ENCODE measurements around the gene CRISP1. TPM values are rescaled to one million over a fixed set of nuclear protein-coding genes. Genes with fewer than 3 reads are reported as not detected.

CRISP1 gene
- total and polyA plus RNA-seq, 9 of the 15 experiments (the other 6 are each of a cell fraction or from before 2014, with no cell fraction given) = not detected

DNA sequence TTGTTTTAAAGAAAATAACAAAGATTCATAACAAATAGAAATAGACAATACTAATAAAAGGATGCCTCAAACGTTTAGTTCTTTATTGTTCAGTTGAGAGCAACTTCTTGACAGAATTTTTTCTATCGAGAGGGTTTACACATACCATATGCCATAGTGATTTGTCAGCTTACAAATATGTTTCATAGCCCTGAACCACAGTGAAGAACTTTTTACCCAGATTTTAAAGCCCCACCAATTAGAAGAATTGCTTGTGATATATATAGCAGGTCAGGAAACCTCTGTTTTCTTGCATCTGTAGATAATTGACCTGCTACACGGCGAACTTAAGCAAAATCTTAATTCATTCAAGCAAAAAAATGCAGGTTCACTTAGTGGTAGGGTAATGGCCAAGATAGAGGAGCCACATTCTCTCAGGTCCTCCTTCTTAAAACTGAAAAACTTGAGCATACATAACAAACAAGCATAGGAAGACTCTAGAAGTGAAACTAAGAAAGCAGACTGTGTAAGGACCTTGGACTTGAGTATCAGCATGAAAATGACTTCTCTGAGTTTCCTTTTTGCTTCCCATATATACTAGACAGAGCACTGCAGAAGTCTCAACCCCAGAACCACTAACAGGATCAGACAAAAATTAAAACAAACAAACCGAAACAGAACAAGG, 39.5 kb downstream of the CRISP1 start (continued):
- TF ChIP-seq, protein P1, sequence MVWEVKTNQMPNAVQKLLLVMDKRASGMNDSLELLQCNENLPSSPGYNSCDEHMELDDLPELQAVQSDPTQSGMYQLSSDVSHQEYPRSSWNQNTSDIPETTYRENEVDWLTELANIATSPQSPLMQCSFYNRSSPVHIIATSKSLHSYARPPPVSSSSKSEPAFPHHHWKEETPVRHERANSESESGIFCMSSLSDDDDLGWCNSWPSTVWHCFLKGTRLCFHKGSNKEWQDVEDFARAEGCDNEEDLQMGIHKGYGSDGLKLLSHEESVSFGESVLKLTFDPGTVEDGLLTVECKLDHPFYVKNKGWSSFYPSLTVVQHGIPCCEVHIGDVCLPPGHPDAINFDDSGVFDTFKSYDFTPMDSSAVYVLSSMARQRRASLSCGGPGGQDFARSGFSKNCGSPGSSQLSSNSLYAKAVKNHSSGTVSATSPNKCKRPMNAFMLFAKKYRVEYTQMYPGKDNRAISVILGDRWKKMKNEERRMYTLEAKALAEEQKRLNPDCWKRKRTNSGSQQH (CRISPR knock-in tag; IDR thresholded peaks at IDR 0.05) = no peak
- TF ChIP-seq, protein P2, sequence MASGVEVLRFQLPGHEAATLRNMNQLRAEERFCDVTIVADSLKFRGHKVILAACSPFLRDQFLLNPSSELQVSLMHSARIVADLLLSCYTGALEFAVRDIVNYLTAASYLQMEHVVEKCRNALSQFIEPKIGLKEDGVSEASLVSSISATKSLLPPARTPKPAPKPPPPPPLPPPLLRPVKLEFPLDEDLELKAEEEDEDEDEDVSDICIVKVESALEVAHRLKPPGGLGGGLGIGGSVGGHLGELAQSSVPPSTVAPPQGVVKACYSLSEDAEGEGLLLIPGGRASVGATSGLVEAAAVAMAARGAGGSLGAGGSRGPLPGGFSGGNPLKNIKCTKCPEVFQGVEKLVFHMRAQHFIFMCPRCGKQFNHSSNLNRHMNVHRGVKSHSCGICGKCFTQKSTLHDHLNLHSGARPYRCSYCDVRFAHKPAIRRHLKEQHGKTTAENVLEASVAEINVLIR (CRISPR knock-in tag; IDR thresholded peaks at IDR 0.05) = no peak
- TF ChIP-seq NR4A1 (CRISPR knock-in tag; IDR thresholded peaks at IDR 0.05) (no peak), NR4A1 (tag; IDR thresholded peaks at IDR 0.05) (no peak), MAFG (tag; conservative IDR thresholded peaks at IDR 0.05) (no peak), POLR2AphosphoS2 (IDR thresholded peaks at IDR 0.05; ENCODE audit: low read length) (no peak), ATF7 (IDR thresholded peaks at IDR 0.05) (0 out of 2 replicates have a peak, but pooled peaks have one; percentile 15), POLR2A (conservative IDR thresholded peaks at IDR 0.05) (no peak), ZNF79 (CRISPR knock-in tag; IDR thresholded peaks at IDR 0.05; ENCODE audit: low read depth) (no peak), TEAD1 (CRISPR knock-in tag; IDR thresholded peaks at IDR 0.05) (no peak), CXXC5 (CRISPR knock-in tag; IDR thresholded peaks at IDR 0.05) (no peak), RBFOX2 (IDR thresholded peaks at IDR 0.05; ENCODE audit: low read depth, low read length) (no peak), POU5F1 (IDR thresholded peaks at IDR 0.05; ENCODE audit: borderline replicate concordance, low read depth, low read length, partially characterized antibody) (no peak)
- TF ChIP-seq, protein P3, sequence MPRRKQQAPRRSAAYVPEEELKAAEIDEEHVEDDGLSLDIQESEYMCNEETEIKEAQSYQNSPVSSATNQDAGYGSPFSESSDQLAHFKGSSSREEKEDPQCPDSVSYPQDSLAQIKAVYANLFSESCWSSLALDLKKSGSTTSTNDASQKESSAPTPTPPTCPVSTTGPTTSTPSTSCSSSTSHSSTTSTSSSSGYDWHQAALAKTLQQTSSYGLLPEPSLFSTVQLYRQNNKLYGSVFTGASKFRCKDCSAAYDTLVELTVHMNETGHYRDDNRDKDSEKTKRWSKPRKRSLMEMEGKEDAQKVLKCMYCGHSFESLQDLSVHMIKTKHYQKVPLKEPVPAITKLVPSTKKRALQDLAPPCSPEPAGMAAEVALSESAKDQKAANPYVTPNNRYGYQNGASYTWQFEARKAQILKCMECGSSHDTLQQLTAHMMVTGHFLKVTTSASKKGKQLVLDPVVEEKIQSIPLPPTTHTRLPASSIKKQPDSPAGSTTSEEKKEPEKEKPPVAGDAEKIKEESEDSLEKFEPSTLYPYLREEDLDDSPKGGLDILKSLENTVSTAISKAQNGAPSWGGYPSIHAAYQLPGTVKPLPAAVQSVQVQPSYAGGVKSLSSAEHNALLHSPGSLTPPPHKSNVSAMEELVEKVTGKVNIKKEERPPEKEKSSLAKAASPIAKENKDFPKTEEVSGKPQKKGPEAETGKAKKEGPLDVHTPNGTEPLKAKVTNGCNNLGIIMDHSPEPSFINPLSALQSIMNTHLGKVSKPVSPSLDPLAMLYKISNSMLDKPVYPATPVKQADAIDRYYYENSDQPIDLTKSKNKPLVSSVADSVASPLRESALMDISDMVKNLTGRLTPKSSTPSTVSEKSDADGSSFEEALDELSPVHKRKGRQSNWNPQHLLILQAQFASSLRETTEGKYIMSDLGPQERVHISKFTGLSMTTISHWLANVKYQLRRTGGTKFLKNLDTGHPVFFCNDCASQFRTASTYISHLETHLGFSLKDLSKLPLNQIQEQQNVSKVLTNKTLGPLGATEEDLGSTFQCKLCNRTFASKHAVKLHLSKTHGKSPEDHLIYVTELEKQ (CRISPR knock-in tag; IDR thresholded peaks at IDR 0.05) = no peak
- TF ChIP-seq, protein P4, sequence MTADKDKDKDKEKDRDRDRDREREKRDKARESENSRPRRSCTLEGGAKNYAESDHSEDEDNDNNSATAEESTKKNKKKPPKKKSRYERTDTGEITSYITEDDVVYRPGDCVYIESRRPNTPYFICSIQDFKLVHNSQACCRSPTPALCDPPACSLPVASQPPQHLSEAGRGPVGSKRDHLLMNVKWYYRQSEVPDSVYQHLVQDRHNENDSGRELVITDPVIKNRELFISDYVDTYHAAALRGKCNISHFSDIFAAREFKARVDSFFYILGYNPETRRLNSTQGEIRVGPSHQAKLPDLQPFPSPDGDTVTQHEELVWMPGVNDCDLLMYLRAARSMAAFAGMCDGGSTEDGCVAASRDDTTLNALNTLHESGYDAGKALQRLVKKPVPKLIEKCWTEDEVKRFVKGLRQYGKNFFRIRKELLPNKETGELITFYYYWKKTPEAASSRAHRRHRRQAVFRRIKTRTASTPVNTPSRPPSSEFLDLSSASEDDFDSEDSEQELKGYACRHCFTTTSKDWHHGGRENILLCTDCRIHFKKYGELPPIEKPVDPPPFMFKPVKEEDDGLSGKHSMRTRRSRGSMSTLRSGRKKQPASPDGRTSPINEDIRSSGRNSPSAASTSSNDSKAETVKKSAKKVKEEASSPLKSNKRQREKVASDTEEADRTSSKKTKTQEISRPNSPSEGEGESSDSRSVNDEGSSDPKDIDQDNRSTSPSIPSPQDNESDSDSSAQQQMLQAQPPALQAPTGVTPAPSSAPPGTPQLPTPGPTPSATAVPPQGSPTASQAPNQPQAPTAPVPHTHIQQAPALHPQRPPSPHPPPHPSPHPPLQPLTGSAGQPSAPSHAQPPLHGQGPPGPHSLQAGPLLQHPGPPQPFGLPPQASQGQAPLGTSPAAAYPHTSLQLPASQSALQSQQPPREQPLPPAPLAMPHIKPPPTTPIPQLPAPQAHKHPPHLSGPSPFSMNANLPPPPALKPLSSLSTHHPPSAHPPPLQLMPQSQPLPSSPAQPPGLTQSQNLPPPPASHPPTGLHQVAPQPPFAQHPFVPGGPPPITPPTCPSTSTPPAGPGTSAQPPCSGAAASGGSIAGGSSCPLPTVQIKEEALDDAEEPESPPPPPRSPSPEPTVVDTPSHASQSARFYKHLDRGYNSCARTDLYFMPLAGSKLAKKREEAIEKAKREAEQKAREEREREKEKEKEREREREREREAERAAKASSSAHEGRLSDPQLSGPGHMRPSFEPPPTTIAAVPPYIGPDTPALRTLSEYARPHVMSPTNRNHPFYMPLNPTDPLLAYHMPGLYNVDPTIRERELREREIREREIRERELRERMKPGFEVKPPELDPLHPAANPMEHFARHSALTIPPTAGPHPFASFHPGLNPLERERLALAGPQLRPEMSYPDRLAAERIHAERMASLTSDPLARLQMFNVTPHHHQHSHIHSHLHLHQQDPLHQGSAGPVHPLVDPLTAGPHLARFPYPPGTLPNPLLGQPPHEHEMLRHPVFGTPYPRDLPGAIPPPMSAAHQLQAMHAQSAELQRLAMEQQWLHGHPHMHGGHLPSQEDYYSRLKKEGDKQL (CRISPR knock-in tag; IDR thresholded peaks at IDR 0.05; ENCODE audit: borderline replicate concordance) = no peak
- TF ChIP-seq, protein P5, sequence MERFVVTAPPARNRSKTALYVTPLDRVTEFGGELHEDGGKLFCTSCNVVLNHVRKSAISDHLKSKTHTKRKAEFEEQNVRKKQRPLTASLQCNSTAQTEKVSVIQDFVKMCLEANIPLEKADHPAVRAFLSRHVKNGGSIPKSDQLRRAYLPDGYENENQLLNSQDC (CRISPR knock-in tag; IDR thresholded peaks at IDR 0.05) = no peak

Measured in K562 (cell line).